COR-L47 (cell line): ENCODE results near the gene DHH.
A peak's percentile ranks its signal among the peaks of the same experiment; 100 is the strongest.

Experiments used
- DNase-seq: peaks from one replicate; lab custom pipeline; 2025; lab: John Stamatoyannopoulos, UW

The DHH gene

DNA sequence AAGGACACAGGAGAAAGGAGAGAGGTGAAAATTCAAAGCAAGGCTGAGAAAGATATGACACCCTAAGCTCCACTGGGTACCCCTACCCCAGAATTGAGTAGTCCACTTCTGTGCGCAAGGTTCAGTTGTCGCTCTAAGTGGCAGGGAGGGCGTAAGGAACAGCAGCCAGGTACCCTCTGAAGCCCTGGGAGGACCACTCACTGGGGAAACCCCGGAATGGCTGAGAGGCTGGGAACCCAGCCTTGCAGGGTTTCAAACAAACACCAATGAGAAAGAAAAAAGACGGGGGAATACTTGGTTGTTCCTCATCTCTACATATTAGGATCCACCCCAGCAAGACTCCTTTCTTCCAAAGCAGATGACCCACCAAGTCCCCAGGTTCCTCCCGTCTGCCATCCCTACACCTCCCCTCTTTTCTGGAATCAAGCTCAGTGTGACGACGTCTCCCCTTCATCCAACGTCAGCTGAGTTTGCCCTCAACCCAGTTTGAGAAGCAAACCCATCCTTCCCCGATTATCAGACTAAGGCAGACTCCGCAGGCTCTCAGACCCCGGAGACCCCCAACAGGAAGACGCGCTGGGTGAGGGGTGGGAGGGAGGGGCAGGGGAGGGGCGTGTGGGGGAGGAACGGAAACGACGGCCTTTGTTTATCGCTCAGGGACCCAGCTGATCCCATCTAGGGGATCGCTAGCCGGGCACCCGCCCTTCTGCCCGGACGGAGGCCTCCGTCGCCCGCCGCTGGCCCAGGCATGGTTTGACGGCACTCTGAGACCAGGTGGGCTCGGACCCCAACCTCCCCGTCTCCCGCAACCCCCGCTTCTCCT is 15.3 kb upstream of the DHH start:
- no peak for DNase-seq

DNA sequence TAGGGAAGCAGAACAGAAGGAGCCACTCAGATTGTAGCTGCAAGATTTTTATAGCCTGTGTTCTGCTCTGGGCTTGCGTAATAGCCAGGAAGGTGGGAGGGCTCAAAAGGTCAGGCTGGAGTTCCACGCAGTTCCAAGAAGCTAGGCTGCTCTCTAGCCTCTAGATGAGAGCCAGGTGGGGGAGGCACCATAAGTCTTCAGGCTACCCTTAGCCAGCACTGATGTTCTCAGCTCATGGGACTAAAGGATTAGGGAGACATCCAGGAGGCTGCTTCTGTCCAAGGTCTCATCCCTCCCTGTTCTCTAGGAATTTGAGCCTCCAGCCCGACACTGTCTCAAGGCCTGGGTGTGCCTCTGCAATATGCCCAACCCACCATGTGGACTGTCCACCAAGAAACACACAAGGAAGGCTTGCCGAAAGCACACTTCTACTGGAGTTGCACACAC is 14.4 kb upstream of the DHH start:
- DNase-seq: no peak

DNA sequence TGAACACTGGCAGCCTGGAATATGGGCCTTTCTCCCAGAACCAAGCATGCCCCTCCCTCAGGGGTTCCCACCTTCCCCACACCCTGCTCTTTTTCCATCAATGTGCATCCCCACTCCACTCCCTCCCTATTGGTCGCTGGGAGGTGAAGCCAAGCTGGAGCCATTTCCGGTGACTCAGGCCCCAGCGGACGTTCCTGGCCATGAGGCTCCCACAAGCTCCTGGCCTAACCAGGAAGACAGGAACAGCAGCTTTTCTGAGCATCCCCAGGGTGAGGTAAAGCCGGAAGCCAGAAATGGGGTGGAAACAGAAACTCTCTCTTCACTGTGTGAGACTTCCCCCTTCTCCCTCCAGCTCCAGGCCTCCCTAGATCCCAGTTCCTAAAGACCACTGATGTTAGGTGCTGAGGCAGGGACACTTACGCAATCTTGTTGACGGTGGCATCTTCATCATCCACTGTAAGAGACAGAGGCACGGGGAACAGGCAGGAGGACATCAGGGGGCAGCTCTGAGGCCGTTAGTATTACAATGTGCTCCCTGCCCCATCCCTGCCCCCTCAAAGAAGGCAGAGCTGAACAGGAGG is 11.0 kb upstream of the DHH start:
- DNase-seq: no peak

- no peak for DNase-seq
These were observed 10.2 kb upstream of the DHH start for GRCh38 chr12:49104822-49105221.

GRCh38 chr12:49100380-49100779 is 5.8 kb upstream of the DHH start:
- DNase-seq: no peak

DNA sequence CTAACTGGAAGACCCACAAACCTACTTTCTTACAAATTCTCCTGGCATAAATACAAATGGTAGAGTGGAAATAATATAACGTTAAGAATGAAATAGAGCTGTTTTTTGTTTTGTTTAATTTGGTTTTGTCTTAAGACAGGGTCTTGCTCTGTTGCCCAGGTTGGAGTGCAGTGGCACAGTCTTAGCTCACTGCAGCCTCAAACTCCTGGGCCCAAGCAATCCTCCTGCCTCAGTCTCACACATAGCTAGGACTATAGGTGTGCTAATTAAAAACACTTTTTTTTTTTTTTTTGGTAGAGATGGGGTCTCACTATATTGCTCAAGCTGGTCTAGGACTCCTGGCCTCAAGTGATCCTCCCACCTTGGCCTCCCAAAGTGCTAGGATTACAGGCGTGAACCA is 4.1 kb upstream of the DHH start:
- no peak for DNase-seq

- DNase-seq: no peak
These were observed 3.4 kb upstream of the DHH start for GRCh38 chr12:49098035-49098451.

DNA sequence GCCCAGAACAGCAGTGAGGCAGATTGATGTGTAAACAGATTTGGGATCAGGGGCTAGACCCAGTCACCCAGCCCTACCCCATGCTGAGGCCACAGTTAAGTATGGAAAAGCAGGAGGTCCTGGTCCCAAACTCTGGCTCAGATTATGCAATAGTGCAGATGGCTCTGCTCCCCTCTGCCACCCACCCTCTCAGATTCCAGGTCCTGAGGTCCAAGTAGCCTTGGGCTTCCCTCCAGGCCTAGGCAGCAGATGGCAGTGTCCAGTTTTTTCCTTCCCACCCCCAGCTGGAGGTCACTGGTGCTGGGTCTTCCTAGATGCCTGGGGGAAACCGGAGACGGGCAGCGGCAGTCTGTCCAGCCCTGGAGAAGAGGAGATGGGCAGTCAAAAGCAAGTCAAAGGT is 2.8 kb upstream of the DHH start:
- no peak for DNase-seq

- no peak for DNase-seq
These were observed 369 bp upstream of the DHH start for GRCh38 chr12:49094975-49095365.

DNA sequence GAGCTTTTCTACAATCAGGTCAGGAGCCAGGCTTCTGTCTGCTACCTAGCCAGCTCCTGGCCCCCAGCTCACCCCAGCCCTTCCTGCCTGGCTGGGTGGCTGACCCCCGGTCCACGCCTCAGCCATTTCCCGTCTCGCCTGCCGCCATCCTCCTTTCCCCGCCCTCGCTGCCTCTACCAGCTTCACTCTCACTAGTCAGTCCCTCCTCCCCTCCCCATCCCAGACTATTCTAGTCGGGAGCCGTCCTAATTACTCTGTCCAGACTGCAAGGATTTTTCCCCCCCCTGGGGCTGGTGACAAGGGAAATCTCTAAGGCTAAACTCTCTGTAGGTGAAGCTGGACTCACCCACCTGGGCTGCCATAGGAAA is 825 bp downstream of the DHH start:
- DNase-seq: no peak

GRCh38 chr12:49092816-49093406 is 1.7 kb downstream of the DHH start:
- DNase-seq: no peak

DNA sequence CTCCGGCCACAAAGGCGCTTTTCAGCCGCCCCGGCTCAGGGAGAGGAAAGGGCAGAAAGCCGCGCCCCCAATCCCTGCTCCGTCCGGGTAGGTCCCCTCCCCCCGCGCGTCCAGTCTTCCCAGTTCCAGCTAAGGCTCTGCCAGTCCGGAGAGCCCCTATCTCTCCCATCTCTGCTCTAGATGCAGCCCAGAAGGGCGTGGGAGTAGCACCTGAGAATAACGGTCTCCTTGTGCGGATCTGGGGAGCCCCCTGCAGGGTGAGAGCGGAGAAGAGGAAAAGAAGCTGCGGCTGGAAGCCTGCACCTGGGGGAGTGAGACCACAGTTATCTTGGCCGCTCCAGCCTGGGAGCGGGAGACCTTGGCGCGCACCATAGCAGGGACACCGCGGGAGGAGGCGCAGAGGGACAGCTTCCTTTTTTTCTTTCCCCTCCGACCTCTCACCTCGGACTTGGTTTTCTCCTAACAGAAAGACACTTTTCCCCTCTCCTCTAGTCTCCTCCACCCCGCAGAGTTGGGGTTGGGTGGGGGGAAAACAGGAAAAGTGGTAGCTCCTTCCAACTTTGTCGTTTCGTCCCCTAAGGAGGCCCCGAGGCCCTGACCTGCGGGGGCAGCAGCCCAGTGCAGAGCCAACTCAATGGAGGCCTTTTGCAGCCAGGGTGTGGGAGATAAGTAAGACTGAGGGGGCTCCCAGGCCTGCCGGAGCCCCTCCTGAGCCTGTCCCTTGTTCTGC is 2.4 kb downstream of the DHH start:
- no peak for DNase-seq

GRCh38 chr12:49091836-49092085 is 2.8 kb downstream of the DHH start:
- DNase-seq: no peak

- DNase-seq: no peak
These were observed 3.4 kb downstream of the DHH start for GRCh38 chr12:49091056-49091835.

DNA sequence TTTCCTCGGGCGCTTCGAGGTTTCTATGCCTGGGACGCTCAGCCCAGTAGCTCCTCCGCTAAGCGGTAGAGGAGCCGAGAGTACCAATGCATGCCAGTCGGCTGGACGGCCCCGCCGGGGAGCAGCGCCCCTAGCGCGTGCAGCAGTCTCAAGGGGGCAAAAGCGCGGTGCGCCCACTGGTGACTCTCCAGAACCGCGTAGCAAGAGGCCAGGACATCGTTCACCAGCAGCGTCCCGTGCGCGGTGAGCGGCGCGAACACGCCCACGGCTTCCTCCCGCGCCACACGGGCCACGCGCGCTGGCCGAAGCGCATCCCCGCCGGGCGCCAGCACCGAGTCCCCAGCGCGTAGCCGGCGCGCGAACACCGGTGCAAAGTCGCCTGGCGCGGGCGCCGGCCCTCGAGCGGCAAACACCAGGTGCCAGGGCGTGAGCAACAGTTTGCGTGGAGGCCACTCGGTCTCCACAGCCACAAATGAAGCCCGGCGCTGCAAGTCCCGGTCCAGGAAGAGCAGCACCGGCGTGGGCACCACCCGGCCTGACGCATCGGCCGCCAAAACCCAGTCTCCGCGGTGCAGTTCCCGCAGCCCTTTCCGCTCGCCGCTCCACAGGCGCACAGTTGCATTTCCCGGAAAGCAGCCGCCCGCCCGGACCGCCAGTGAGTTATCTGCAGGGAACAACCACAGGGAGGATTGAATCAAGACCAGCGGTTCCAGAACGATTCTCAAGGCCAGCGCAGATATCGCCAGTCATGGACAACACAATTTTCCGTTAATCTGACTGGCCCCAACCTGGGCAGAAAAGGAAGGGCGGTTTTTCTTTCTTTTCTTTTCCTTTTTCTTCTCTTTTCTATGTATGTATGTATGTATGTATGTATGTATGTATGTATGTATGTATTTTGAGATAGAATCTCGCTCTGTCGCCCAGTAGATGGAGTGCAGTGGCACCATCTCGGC is 4.5 kb downstream of the DHH start:
- DNase-seq: peak; percentile 62

DNA sequence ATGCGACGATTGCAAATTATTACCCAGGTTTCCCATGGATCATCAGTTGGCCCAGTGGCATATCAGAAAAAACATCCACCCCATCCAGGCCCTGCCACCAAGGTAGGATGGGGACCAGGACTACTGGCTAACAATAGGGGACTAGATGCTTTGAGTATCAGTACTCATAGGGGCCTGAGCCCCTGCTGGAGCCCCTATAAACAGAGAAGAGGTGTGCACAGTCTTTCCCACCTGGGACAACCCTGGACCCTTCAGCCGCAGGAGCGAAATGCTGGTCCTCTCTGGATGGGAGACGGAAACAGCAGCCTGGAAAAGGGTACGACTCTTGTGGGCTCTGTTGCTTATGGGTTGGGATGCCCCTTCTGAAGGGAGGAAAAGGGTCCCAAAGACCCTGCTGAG is 5.7 kb downstream of the DHH start:
- DNase-seq: no peak

DNA sequence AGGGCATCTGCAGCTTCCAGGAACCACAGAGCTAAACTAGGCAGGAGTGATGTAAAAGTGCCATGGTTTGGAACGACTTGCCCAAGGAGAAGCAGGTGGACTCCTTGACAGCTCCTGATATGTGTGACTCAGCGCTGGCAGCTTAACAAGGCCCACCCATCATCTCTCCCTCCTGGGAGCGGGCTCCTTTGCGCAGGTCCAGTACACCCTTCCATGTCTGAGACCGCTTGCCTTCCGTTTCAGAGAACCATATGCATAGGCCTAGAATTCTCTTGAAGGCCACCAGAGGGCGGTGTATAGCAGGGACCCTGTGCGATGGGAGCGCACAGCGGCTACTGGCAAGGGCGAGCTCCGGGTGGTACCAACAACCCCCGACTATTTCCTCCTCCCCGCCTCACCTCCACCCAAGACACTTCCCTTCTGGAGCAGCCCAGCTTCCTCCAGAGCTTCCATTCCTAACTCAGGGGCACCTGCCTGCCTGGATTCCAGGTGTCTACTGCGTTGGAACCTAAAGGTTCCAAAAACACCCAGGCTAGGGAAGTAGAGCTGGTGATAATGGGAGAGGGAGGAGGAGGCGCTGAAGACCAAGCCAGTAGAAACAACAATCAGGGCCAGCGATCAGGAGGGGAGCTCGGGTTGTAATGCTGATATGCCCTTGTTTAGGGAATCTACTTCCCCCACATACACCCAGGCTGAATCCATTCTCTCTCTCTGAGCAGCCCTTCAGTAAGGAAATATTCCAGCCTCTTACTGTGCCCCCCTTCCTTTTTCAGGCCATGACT is 6.3 kb downstream of the DHH start:
- DNase-seq: peak; percentile 84

GRCh38 chr12:49086116-49086515 is 8.5 kb downstream of the DHH start:
- no peak for DNase-seq

GRCh38 chr12:49084438-49084837 is 10.2 kb downstream of the DHH start:
- DNase-seq: no peak

DNA sequence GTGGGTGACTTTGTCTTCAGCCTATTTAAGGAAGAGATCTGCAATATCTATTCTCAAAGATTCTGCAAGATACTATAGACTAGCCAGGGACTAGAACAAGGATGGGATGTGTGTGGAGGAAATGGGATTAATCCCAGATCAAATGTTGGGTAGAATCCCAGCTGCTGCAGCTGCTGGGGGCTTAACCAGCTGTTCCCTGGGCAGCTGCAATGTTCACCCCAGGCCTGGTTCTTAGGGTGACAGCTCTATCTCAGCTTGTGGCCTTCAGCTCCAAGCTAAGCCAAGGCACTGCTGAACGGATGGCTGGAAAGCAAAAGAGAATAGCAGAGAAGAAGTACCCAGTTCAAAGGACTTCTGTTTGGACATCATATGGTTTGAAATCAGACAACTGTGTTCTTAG is 14.8 kb downstream of the DHH start:
- no peak for DNase-seq
